ENCODE results near the gene DDB1. TPM values are rescaled to one million over a fixed set of nuclear protein-coding genes. Genes with fewer than 3 reads are reported as not detected.

DDB1 gene
- 259 TPM for total RNA-seq (ENCODE audit: unreplicated experiment)
- long read RNA-seq, full-length matches to known transcripts = 28 of 52 reads
- long read RNA-seq, partial matches to known transcripts = 18 of 52 reads
- long read RNA-seq, other reads (novel, unspliced or antisense) = 6 of 52 reads

- Mint-ChIP-seq H3K27me3 (ENCODE audit: unreplicated experiment) (peaks cover 8% of the 10 kb centered on the region), H3K4me3 (ENCODE audit: unreplicated experiment) (peak within 1 kb of the TSS; percentile 99), H3K4me1 (ENCODE audit: low read depth, unreplicated experiment) (peaks cover 27% of the 10 kb centered on the region), H3K27ac (ENCODE audit: unreplicated experiment) (peak within 1 kb of the TSS; percentile 100), H3K36me3 (ENCODE audit: unreplicated experiment) (no peaks in the 10 kb centered on the region), H3K9me3 (ENCODE audit: unreplicated experiment) (peaks cover 9% of the 10 kb centered on the region)
- no peak for TF ChIP-seq CTCF (IDR thresholded peaks at IDR 0.05; ENCODE audit: partially characterized antibody, unreplicated experiment)
- peak; percentile 100 for DNase-seq
Measured at GRCh38 chr11:61332797-61333549, at the start of gene DDB1, which contains the start of gene TKFC. Gene DDB1, minus strand, starts transcription at chr11:61333105. Its CDS starts 137 bp downstream, at chr11:61332968. Gene TKFC, plus strand, starts transcription at chr11:61333228. Its CDS starts 1,501 bp downstream, at chr11:61334729.

GRCh38 chr11:61380884-61381283 is 48.0 kb upstream of the DDB1 start:
- Mint-ChIP-seq H3K27ac (ENCODE audit: unreplicated experiment) (no peak overlapping the region), H3K4me3 (ENCODE audit: unreplicated experiment) (no peak overlapping the region), H3K36me3 (ENCODE audit: unreplicated experiment) (peaks cover 7% of the 10 kb centered on the region), H3K9me3 (ENCODE audit: unreplicated experiment) (no peaks in the 10 kb centered on the region), H3K27me3 (ENCODE audit: unreplicated experiment) (peaks cover 2% of the 10 kb centered on the region), H3K4me1 (ENCODE audit: low read depth, unreplicated experiment) (no peaks in the 10 kb centered on the region)
- no peak for DNase-seq
- TF ChIP-seq CTCF (IDR thresholded peaks at IDR 0.05; ENCODE audit: partially characterized antibody, unreplicated experiment) = no peak

GRCh38 chr11:61378713-61379313 is 45.9 kb upstream of the DDB1 start:
- TF ChIP-seq CTCF (IDR thresholded peaks at IDR 0.05; ENCODE audit: partially characterized antibody, unreplicated experiment) = no peak
- Mint-ChIP-seq H3K4me3 (ENCODE audit: unreplicated experiment) (no peak overlapping the region), H3K27ac (ENCODE audit: unreplicated experiment) (no peak overlapping the region), H3K36me3 (ENCODE audit: unreplicated experiment) (peaks cover 11% of the 10 kb centered on the region), H3K9me3 (ENCODE audit: unreplicated experiment) (peaks cover 2% of the 10 kb centered on the region), H3K27me3 (ENCODE audit: unreplicated experiment) (peaks cover 2% of the 10 kb centered on the region), H3K4me1 (ENCODE audit: low read depth, unreplicated experiment) (no peaks in the 10 kb centered on the region)
- DNase-seq = no peak

- Mint-ChIP-seq H3K9me3 (ENCODE audit: unreplicated experiment) (peaks cover 2% of the 10 kb centered on the region), H3K27me3 (ENCODE audit: unreplicated experiment) (peaks cover 2% of the 10 kb centered on the region), H3K36me3 (ENCODE audit: unreplicated experiment) (peaks cover 16% of the 10 kb centered on the region), H3K4me1 (ENCODE audit: low read depth, unreplicated experiment) (no peaks in the 10 kb centered on the region), H3K27ac (ENCODE audit: unreplicated experiment) (no peak overlapping the region), H3K4me3 (ENCODE audit: unreplicated experiment) (no peak overlapping the region)
- no peak for TF ChIP-seq CTCF (IDR thresholded peaks at IDR 0.05; ENCODE audit: partially characterized antibody, unreplicated experiment)
- DNase-seq = no peak
Measured at GRCh38 chr11:61377461-61378160, 44.7 kb upstream of the DDB1 start.

All from glutamatergic neuron (in vitro differentiated cells).